CD4-positive, alpha-beta T cell treated with Interleukin-15 for 4 hours (primary cell): ENCODE results near the gene ABHD11.

ENCODE experiments used
- DNase-seq: peaks from one replicate; pipeline ENCODE4 v3.0.0-alpha.2; 2020; ENCODE audit warnings: low spot score

The ABHD11 gene

DNA sequence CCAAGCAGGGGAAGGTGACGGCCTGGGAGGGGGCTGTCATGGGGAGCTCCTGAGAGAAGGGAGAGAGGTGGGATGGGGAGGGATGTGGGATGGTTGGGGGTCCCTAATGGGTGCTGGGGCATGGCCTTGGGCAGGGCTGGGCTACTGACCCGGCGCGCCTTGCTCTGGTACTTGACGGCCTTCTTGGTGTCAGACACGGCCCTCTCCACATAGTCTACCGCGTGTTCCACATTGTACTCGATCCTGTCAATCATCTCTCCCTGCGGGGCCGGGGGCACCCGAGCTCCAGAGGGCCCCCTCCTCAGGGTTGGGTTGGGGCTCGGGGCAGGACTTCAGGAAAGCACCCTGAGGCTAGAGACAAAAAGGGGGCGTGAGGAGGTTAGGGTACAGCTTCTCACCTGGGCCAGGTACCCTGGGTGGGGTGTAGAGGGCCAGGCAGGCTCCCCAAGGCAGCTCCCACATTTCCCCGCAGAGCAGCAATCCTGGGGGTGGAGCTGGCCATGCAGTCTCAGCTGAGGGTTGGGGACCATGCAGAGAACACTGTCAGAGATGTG is 37.9 kb downstream of the ABHD11 start:
- no peak for DNase-seq

DNA sequence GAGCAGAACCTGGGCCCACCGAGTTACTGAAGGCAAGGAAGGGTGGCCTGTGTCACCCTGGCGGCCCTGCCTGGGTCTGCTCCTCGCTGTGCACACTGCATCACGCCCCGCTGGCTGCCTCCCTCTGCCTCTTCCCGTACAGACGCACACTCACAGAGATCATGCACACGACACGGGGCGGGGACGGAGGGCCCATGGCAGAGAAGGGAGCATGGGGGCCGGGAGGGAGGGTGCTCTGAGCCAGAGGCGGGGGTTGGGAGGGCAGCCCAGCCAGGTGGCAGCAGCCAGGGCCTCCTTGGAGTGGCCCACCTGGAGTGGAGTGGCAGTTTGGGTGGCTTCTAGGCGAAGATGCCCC is 38.6 kb downstream of the ABHD11 start:
- DNase-seq: no peak

DNA sequence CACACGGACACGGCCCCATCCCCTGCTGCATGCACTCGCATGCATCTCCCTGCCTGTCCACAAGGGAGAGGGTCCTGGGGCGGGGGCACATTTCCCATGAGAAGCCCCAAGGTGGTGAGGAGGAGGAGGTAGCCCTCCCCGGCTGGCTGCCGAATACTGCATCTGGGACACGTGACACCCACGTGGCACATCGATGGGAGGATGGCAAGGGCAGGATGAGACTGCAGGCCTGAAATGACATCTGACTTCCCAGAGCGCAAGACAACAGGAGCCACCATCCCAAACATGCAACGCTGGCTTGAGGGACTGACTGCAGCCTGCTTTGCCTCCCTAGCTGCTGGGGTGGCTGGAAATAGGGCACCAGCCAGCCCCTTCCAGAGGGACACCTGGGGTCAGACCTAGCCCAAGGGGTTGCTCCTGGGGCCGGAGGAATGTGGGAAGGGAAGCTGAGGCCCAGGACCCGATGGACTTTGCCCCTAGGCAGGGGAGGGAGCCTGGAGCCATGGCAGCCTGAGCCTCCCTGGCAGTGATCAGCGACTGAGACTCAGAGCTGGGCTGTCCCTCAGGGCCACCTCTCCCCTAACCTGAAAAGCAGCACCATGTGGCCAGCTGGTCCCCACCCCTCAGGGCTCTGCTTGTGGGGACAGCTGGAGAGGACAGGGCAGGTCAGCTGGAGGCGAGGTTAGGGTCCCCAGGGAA is 39.1 kb downstream of the ABHD11 start:
- no peak for DNase-seq

- no peak for DNase-seq
Observed at GRCh38 chr7:73698410-73698809, 40.2 kb downstream of the ABHD11 start.

GRCh38 chr7:73696372-73696771 is 42.2 kb downstream of the ABHD11 start:
- DNase-seq: no peak

DNA sequence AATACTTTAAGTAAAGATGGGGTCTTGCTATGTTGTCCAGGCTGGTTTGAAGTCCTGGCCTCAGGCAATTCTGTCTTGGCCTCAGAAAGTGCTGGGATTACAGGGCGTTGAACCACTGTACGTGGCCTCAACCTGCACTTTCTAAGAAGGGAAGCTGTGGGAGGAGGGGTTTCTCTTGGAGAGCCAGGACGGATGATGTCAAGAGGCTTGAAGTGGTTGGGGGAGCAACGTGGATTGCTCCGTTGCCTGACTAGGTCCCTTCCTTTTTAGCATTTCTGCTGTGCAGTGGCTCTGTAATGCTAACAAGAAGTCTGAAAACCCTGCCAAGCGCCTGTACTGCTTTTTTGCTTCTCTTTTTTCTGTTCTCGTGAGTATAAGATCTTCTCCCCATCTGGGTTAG is 48.0 kb downstream of the ABHD11 start:
- no peak for DNase-seq

- no peak for DNase-seq
Observed at GRCh38 chr7:73688288-73688687, 50.3 kb downstream of the ABHD11 start.
